Kasumi-1 (cell line): ENCODE results near the gene WDR49.

Source experiments
- DNase-seq, 2 experiments: peaks; one replicate each; lab custom pipeline; 2025; lab: John Stamatoyannopoulos, UW

Gene WDR49

DNA sequence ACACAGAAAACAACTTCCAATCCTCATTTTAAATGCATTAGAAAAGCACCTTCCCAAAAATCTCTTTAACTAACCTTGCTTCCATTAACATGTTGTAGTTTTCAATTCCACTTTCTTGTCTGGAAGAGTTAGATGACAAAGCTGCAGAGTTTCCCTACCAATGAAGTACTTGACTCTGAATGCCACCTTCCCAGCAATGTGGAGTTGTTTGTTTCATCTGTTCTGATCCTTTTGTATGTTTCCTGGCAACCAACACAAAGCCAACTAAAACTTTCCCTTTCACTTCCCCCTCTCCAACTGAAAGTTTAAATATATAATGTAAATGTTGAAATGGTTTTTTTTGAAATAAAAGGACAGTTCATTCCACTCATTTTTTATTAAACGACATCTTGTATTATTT lies at the start of gene WDR49:
Gene WDR49 (minus strand): TSS at position 183 of the 400 bp plus-strand sequence. CDS start 517 bp downstream, outside the sequence.
- DNase-seq, result peak; percentile 31 to 57

DNA sequence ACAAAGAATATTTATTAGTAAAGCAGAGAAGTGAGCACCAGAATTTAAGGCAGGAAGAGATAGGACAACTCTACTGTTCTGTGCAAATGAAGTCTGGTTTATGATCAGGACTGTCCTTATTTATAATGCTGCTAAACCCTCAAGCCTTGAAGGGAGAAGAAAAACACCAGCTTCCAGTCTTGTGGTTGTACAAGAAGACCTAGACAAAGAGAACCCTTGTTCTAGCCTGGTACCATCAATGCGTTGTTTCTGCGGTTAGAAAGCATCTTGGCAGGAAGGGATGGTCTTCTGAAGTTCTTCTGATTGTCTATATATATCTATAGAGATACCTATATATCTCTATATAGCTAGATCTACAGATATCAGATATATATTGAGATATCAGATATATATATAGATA lies 47.2 kb upstream of the WDR49 start:
- DNase-seq, result no peak

DNA sequence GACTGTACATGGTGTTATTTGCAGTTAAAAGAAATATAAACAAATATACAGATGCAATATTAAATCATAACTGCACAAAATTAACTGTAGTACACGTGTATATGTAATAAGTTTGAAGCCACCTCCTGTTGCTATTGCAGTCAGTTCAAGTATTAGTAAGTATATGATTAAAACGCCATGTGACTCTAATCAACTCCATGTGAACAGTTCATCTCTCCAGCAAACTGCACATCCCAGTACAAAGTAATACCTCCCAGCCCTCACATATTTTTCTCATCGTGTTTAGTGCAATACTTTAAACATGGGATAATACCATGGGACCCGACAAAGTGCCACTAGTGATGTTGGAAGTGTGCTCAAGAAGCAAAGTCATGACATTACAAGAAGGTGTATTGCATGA lies 46.3 kb upstream of the WDR49 start:
- no peak for DNase-seq

DNA sequence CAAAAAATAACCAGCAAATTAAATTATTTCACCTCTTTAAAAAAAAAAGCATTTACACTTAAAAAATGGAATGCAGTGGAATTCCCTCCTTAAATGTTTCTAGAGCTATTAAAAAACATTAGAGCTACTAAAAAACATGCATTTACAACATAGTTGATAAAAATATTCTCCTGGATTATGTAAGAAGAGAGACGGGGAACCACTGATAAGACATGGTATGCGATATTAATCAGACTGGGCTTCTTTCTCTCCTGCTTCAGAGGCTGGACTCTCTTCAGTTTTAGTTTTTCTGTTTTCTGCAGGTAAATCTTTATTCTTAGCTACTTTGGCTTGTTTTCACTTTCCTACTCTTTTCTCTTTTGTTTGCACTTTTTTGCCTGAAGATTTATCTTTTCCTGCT lies 40.4 kb upstream of the WDR49 start:
- no peak for DNase-seq

DNA sequence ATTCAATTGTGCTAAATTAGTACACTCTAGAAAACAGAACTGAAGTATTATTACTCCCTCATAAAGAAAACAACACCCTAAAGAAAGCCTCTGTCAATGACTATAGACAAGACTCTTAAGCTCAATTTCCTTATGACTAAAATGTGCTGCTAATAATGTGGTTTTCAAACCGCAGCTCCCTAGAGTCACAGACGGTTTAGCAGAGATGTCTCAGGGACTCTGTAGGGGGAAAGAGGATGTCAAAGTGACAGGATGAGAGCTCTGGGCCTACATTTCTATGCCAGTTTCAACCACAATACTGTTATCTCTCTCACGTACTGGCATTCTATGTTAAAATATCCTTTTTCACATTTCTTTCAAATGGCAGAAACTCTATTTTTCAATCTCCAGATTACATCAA lies 37.6 kb upstream of the WDR49 start:
- DNase-seq, result peak; percentile 95 to 96

DNA sequence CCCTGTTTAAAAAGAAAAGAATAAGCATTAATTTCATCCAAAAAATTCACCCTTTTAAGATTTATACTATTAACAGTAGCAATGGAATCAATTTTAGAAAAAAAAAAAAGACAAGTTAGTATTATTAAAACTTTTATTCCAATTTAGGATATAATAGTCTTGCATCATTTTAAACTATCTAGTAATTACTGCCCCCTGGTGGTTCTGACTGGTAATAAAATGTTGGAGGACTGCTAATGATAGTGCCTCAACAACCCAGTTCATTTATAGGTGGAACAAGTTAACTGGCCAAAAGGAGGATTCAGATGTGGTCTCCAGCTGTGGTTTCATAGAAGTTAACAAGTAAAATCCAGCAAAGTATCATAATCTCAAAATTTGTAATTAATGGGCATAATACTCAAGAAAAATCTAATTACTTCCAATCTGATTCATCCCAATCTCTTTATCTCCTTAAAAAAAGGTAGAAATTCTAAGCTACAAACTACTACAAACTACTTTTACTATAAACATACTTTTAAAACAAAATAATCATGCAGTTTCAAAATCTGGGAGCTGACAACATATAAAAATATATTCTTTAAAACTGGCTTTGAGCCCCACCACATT lies 30.7 kb upstream of the WDR49 start:
- DNase-seq, result peak; percentile 64 to 76

DNA sequence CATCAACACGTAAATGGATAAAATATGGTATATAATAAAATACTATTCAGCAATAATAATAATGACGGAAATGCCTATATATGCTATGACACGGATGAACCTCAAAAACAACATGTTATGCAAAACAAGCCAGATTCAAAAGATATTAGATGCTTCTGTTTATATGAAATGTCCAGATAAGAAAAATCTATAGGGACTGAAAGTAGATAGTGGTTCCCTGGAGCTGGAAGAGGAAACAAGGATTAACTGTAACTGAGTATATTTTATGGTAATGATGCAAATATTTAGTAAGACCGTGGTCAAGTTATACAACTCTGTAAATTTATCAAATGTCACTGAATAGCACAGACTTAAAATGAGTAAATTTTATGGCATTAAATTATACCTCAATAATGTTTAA lies 25.8 kb upstream of the WDR49 start:
- no peak for DNase-seq

DNA sequence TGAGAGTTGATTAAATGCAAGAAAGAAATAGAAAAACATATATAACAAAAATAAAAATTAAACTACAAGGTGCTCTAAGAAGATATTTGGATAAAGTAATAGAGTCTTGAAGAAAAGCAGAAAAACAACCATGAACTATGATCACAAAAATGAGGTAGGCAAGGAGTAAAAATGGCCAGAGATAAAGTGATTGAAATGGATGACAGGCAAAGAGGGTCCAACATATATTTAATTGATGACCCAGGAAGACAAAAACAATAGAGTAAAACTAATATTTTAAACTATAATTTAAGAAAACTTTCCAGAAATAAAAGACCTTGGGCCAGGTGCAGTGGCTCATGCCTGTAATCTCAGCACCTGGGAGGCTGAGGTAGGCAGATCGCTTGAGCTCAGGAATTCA lies 22.1 kb upstream of the WDR49 start:
- DNase-seq, result no peak

DNA sequence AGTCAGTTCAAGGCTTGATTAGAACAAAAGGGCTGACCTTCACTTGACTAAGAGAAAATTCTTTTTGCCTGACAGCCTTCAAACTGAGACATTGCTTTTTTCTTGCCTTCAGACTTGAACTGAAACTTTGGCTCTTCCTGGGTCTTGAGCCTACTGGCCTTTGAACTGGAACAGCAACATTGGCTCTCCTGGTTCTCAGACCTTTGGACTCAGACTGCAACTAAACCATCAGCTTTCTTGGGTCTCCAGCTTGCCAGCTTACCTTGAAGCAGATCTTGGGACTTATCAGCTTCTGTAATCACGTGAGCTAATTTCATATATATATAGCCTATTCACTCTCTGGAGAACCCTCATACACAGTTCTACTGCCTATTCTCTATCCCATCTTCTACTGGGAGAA lies 19.5 kb upstream of the WDR49 start:
- no peak for DNase-seq

DNA sequence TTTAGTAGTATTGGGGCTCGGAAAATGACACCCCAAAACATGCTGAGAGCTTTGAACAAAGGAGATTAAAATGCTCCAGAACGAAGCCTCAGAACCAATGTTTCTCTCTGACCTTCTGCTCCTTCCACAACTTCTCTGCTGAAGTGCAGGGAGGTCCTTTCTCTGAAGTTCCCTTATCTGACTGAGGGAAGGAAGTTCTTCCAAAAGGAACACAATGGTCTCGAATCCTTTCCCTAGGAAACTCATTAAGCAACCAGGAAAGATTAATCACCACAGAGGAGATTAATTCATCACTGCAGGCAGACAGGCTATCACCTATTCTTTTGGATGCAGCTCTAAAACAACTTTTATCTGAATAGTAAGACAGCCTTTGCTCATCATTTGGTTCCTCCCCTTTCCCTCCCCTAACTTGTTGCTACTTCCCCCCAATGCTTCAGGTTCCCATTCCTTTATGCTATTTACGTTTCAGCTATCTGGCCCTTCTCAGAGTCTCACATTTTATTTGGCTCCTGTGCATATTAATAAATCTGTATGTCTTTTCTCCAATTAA lies 18.2 kb upstream of the WDR49 start:
- no peak for DNase-seq

DNA sequence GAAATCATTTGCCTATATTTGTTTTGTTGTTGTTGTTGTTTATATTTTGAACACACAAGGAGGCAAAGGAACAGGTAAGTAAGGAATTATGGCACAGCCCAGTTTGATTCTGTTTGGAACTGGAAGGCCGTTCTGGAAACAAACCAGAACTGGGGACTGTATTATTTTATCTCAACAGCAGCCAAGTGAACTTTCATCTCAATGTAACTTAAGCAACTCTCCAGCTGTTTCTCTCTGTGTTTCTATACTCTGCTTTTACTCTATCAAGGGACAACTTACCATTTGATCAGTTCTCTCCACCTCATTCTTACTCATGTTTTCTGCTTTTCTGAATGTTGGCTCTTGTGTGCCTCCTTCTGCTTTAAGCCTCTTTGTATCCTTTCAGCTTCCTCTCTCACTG lies 16.0 kb upstream of the WDR49 start:
- no peak for DNase-seq

DNA sequence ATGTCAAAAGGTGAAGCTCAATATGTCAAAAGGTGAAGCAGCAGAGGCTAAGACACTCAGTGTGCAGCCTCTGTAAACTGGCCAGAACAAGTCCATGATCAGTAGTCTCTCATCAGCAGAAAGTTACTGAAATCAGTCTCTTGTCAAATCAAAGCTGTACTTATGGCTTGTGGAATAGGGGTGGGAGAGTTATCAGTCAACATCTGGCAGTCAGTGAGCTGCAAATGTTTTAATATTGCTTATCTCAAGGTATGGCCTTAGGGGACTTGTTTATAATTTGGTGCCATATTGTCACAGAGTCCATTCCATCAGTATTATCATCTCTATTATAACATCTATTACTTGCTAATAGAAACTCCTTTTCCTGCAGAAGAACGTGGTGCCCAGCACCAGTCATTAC lies 14.9 kb upstream of the WDR49 start:
- DNase-seq, result no peak

DNA sequence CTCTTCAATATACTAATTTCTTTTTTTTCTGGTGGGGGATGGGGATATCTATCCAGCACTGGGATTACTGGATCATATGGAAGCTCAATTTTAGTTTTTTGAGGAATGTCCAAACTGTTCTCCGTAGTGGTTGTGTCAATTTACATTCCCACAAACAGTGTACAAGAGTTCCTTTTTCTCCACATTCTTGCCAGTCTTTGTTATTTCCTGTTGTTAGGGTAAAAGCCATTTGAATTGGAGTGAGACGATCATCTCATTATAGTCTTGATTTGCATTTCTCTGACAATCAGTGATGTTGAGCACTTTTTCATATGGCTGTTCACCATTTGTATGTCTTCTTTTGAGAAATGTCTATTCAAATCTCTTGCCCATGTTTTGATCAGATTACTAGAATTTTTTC lies 12.8 kb upstream of the WDR49 start:
- DNase-seq, result no peak

DNA sequence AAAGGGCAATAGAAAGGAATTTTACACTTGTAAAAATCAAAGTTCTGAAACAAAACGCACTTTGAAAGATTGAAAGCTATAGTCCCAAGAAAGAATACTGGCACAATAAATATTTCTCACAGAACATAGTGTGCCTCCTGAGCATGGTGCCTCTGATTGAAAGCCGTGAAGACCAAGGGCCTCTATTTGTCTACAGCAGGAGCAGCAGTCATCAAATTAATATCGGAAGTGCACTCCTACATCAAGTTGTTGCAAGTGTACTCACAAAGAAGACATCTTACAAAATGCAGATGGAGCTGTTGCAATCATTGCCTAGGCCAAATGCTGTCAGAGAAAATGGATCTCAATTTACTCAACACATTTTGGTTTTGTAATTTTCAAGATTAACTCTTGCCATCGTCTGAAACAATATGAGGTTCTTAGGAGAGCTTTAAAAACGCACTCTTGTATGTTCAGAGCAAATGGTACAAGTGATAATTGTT lies 9.2 kb upstream of the WDR49 start:
- no peak for DNase-seq

DNA sequence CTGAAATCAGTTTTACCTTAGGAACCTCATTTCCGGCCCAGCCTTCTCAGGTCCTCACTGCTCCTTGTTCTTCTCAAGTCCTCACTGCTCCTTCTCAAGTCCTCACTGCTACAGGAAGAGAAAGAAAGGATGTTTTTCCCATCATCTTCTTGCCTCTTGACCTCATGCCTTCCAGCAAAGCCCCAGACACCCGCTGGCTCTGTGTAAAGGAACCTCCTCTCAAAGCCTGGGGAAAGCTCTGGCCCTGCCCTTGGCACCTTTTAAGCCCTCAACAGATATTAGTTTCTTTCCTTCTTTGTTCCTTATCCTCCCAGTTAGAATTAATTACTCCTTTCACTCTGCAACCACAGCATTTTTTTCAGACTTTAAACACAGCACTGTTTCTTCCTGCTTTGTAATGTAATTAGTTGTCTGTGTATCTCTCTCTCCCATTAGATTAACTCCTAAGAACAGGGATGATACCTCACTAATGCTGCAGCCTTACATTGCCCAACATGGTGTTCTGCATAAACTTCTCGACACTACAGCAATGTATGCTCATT lies 4.0 kb upstream of the WDR49 start:
- DNase-seq, result no peak

DNA sequence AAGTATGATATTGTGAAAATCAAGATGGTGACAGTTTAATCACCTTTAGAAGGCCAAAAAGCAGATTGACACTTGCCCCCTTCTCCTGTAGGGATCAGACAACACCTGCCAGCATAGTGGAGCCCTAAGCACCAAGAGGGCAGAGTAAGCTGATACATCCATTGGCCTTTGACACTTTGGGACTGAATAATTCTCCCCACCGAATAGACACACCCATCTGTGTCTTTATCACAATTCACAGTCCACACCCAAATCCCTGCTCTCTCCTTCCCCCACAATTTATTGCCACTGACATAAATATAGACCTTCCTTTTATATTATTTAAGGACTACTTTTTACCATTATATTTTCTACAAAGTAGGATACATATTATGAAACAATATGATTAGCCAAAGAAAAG lies 3.1 kb upstream of the WDR49 start:
- DNase-seq, result no peak

DNA sequence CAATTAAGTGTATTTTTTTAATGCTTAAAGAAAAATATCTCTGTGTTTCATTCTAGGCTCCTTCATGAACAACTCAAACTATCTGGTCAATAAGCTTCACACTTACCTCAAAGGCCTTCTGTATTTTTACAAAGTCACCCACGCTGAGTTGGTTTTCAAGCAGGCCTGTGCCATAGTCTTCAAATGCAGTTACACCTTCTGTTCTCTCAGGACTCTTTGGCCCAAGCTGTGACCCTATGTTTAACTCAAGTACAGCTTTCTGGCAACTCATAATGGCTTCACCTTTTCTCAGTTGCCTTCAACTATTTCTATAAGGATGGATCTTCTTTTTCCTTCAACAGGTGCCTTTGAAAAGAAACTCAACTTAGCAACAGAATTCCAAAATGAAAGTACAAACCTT lies 587 bp downstream of the WDR49 start:
- DNase-seq, result no peak

DNA sequence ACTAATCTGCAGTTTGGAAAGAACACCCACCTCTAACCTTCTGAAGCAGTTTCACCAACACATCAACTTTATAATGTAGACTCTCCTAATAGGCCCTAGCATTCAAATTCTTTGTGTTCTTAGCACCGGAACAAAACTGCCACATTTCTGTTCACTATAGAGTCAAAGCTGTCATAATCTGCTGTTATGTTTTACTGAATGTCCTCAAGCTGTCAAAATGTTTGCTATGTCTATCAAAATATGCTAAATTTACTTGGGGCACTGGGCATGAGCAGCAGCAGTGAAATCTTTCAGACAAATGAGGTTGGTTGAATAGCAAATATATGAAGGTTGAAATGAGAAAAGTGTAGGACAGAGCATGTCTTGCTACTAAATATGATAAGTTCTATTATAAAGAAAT lies 1.9 kb downstream of the WDR49 start:
- DNase-seq, result no peak

DNA sequence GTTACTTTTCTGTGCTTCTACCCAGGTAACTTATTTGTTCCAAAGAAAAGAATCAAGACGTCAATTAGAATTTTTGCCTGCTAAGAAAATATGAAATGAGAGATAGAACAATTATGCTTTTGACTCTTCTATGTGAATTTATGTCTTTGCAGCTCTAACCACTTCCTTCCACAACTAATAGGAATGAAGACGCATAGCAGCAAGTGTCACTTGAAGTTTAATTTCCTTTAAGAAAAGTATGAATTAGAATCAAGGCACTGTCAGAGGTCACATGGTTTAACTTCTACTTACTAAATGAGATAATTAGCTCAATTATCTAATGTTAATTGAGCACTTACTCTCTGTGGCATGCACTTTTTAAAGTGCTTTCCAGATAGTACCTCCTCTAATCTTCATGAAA lies 3.3 kb downstream of the WDR49 start:
- DNase-seq, result peak in 1 of 2 experiments; percentile 6

DNA sequence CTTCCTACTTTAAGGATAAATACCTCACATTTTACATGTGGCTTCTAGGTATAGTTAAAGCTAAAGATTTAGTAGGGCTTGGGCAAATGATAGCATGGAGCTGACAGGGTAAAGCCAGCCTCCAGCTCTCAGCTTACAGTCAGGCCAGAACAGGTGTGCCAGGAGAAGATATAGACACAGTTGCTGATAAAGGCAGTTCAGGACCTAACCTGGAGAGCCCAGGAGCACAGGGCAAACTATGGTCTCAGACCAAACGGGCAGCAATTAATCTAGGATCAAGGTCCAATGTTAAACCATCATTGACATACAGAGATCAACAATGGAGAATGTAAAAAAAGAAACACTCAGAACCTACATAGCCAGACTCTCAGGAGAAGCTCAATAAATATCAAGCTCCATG lies 4.0 kb downstream of the WDR49 start:
- DNase-seq, result no peak

DNA sequence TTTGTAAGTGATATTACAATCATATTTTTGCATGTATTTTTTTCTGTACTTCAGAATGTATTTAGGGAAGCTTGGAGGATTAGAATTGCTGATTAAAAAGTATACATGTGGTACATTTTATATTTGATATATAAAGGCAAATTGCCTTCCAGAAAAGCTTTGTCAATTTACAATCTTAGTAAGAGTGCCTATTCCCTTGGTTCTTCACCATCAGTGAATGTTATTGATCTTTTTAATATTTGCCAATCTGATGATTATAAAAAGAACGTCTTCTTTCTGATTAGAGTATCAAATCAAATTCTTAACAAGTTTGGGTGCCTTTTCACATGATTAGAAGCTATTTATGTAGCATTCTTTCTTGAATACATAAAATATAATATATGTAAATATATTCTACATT lies 9.1 kb downstream of the WDR49 start:
- DNase-seq, result no peak

DNA sequence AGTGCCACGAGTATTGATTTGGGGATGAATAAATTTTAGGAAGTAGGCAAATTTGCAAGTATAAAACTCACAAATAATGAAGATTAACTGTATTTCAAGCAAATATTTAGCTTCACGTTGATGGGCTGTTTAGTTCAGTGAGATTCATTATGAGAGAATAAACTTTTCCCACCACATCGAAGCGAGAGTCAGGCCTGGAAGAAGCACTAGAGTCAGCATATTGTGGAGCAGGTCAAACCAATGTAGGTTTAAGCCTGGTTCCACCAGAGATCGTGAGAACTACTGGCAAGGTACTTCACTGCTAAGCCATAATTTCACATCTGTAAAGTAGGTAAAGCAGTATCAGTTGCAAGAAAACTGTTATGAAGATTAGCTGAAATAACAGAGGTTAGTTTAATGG lies 22.3 kb downstream of the WDR49 start:
- no peak for DNase-seq

DNA sequence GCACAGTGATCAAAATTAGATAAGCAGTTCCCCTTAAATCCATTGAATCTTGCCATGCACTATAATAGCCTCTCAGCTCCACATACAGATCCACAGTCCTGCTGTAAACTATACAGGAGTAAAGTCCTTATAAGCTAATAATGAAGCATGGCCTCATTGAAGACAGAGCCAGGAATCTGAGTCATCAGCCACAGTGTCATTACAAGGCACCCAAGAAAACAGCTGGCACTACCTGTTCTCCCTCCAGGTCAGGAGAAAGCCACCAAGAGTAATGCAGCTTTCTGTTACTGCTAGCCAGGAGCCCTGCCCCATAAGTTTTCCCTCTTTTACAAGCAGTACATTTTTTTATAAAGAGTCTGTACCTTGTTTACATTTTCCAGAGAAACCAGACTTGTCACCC lies 27.3 kb downstream of the WDR49 start:
- DNase-seq, result no peak

DNA sequence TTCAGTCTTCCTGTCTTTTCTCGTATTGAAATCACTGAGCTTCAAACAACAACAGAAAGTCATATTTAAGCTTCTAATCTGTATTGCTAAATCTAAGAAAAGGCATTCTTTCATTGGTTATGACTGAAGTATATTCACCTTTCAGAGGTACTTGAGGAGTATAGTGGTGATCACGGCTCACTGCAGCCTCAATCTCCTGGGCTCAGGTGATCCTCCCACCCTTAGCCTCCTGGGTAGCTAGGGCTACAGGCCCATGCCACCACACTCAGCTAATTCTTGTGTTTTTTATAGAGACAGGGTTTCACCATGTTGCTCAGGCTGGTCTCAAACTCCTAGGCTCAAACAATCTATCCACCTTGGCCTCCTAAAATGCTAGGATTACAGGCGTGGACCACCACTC lies 38.7 kb downstream of the WDR49 start:
- DNase-seq, result no peak
